Fibroblast of lung (primary cell): ENCODE measurements around the gene RNF181.

ENCODE experiments used
- CTCF ChIP-seq, 2 donors: IDR thresholded peaks in 1 of 2; conservative IDR thresholded peaks in 1 of 2; 1 replicate in 1 of 2; 2 replicates in 1 of 2; pipeline ENCODE4 v1.5.1; 2011 to 2012; ENCODE audit warnings: low read length in 2 of 2, control low read depth in 1 of 2, inconsistent platforms in 1 of 2, low read depth in 1 of 2, mild to moderate bottlenecking in 1 of 2
- EZH2 ChIP-seq: IDR thresholded peaks from 2 replicates; pipeline ENCODE4 v1.5.1; 2012; ENCODE audit warnings: low read length, control low read depth, mild to moderate bottlenecking; ENCODE audit errors: missing control alignments

GRCh38 chr2:85549826-85550225 lies 45.7 kb upstream of the RNF181 start:
- TF ChIP-seq CTCF (conservative IDR thresholded peaks at IDR 0.05 in 1 of 2, IDR thresholded peaks at IDR 0.05 in 1 of 2; ENCODE audit: low read depth in 1 of 2, low read length in 2 of 2) (no peak), EZH2 (no peak)
